HCT116 (cell line): Measurements from ENCODE around the gene TNKS1BP1.

Source experiments
- EZH2phosphoT487 ChIP-seq: fragments of 200-600 bp; IDR thresholded peaks from 2 replicates; pipeline ENCODE4 v1.6.1; 2018; ENCODE audit warnings: antibody characterized with exemption, borderline replicate concordance
- TF ChIP-seq, protein P1 (sequence below), 3 experiments: fragments of 200-600 bp in 1 of 3; sonication (generic) in 1 of 3; IDR thresholded peaks in 2 of 3; conservative IDR thresholded peaks in 1 of 3; 2 replicates each; pipeline ENCODE4 v1.5.1; 2012 to 2017; ENCODE audit warnings: low read depth in 2 of 3, low read length in 2 of 3, antibody characterized with exemption in 1 of 3, borderline replicate concordance in 1 of 3, control low read depth in 1 of 3, mild to moderate bottlenecking in 1 of 3, mixed read lengths in 1 of 3, mixed run types in 1 of 3, moderate library complexity in 1 of 3; ENCODE audit not compliant: insufficient read depth in 1 of 3

DNA sequence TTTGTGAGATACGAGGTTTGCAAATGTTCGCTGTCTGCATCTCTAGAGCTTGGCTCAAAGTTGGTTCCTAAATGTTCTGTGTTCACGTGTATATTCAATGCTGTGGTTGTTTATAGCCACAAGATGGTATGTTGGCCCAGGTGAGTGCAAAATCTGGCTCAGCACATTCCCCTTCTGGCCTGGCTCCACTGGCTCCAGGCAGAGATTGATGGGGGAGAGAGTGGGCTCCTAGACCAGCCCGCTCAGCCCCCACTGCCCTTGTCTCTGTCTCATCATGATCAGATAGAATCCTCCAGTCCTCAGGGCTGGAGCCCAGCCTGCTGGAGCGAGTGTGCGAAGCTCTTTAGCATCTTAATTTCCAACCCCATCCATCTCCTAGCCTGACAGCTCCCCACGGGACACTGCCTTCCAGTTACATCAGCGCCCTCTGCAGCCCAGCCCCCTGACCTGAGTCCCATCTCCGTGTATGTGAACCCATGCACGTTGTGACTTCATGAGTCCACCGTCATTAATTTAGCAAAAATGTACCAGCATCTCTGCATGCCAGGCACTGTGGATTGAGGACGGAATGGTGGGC lies 15.4 kb upstream of the TNKS1BP1 start:
- TF ChIP-seq, protein P1, sequence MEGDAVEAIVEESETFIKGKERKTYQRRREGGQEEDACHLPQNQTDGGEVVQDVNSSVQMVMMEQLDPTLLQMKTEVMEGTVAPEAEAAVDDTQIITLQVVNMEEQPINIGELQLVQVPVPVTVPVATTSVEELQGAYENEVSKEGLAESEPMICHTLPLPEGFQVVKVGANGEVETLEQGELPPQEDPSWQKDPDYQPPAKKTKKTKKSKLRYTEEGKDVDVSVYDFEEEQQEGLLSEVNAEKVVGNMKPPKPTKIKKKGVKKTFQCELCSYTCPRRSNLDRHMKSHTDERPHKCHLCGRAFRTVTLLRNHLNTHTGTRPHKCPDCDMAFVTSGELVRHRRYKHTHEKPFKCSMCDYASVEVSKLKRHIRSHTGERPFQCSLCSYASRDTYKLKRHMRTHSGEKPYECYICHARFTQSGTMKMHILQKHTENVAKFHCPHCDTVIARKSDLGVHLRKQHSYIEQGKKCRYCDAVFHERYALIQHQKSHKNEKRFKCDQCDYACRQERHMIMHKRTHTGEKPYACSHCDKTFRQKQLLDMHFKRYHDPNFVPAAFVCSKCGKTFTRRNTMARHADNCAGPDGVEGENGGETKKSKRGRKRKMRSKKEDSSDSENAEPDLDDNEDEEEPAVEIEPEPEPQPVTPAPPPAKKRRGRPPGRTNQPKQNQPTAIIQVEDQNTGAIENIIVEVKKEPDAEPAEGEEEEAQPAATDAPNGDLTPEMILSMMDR (IDR thresholded peaks at IDR 0.05 in 2 of 3, conservative IDR thresholded peaks at IDR 0.05 in 1 of 3; ENCODE audit: borderline replicate concordance in 1 of 3, insufficient read depth in 1 of 3, low read depth in 2 of 3, low read length in 2 of 3), result peak; percentile 22 to 36 (median 32); a peak in 4 of 6 replicates
- TF ChIP-seq EZH2phosphoT487, result no peak
